IMR-90 (cell line): Measurements from ENCODE around the gene CYP4B1. TPM values are rescaled to one million over a fixed set of nuclear protein-coding genes. Genes with fewer than 3 reads are reported as not detected.
"Not testable (repeated sequence)": the region's sequence is repeated elsewhere in the genome, so short reads cannot be mapped to it uniquely, and the experiment has no call there.

Source experiments
- ATAC-seq: fragments of 200-7000 bp; cut with Tn5 transposase; 2 replicates; pipeline ENCODE4 v1.9.1; 2020; ENCODE audit warnings: low read depth, mild to moderate bottlenecking, moderate library complexity
- BruUV-seq: library from RNA; stranded (reverse); fragments of 400-500 nt; replicated peaks from 2 replicates; lab custom pipeline; 2021; lab: Mats Ljungman, UMichigan
- CTCF ChIA-PET: fragments of 300-600 bp; formaldehyde crosslinking; extraction: SDS; loops from one replicate; lab custom pipeline; 2021; ENCODE audit warnings: antibody characterized with exemption; lab: Yijun Ruan, JAX
- POLR2A ChIA-PET: fragments of 300-600 bp; sonication (Branson Sonifier 250); formaldehyde crosslinking; loops from one replicate; lab custom pipeline; 2022; ENCODE audit warnings: antibody characterized with exemption; ENCODE audit not compliant: unreplicated experiment; lab: Charles Lee
- DNase-seq: peaks from one replicate; pipeline ENCODE4 v3.0.0; 2013
- H2AFZ ChIP-seq: replicated peaks from 2 replicates; pipeline ENCODE3; 2013; ENCODE audit warnings: low read length, mild to moderate bottlenecking; ENCODE audit not compliant: poor library complexity
- H2AK5ac ChIP-seq: 2 replicates; pipeline ENCODE4 v1.6.1; 2013; ENCODE audit warnings: low read depth, low read length, inconsistent platforms
- H2AK9ac ChIP-seq: replicated peaks from 2 replicates; pipeline ENCODE3; 2013; ENCODE audit warnings: mild to moderate bottlenecking, low read depth, low read length, moderate library complexity; ENCODE audit not compliant: poor library complexity
- H2BK120ac ChIP-seq: 2 replicates; pipeline ENCODE4 v1.6.1; 2013; ENCODE audit warnings: low read depth, low read length, inconsistent platforms
- H2BK15ac ChIP-seq: 3 replicates; pipeline ENCODE4 v1.6.1; 2013; ENCODE audit warnings: low read depth, low read length, inconsistent platforms
- H2BK20ac ChIP-seq: 2 replicates; pipeline ENCODE4 v1.6.1; 2013; ENCODE audit warnings: low read depth, mild to moderate bottlenecking, inconsistent platforms, low read length, moderate library complexity
- H2BK5ac ChIP-seq: 2 replicates; pipeline ENCODE4 v1.6.1; 2013; ENCODE audit warnings: mild to moderate bottlenecking, low read depth, low read length, inconsistent platforms; ENCODE audit not compliant: poor library complexity, severe bottlenecking
- H3K14ac ChIP-seq: replicated peaks from 2 replicates; pipeline ENCODE4 v1.6.1; 2013; ENCODE audit warnings: low read depth, low read length, inconsistent platforms
- H3K18ac ChIP-seq: 2 replicates; pipeline ENCODE4 v1.6.1; 2013; ENCODE audit warnings: low read depth, low read length, control low read depth
- H3K23ac ChIP-seq: 2 replicates; pipeline ENCODE4 v1.6.1; 2013; ENCODE audit warnings: low read depth, low read length, inconsistent platforms
- H3K27ac ChIP-seq: 2 replicates; pipeline ENCODE4 v1.5.1; 2013; ENCODE audit warnings: mild to moderate bottlenecking, control low read depth, low read length; ENCODE audit not compliant: insufficient read depth
- H3K27me3 ChIP-seq: 2 replicates; pipeline ENCODE4 v1.6.1; 2013; ENCODE audit warnings: low read length; ENCODE audit not compliant: control insufficient read depth, insufficient read depth
- H3K36me3 ChIP-seq: 2 replicates; pipeline ENCODE4 v1.6.1; 2013; ENCODE audit warnings: low read length, mixed read lengths; ENCODE audit not compliant: control insufficient read depth, insufficient read depth
- H3K4ac ChIP-seq: 2 replicates; pipeline ENCODE4 v1.6.1; 2013; ENCODE audit warnings: low read depth, low read length, inconsistent platforms
- H3K4me1 ChIP-seq: 2 replicates; pipeline ENCODE4 v1.6.1; 2013; ENCODE audit warnings: low read length, mixed read lengths; ENCODE audit not compliant: control insufficient read depth, insufficient read depth
- H3K4me2 ChIP-seq: 2 replicates; pipeline ENCODE4 v1.6.1; 2013; ENCODE audit warnings: low read depth, mild to moderate bottlenecking, control low read depth, low read length, moderate library complexity
- H3K4me3 ChIP-seq: 2 replicates; pipeline ENCODE4 v1.5.1; 2013; ENCODE audit warnings: low read depth, mild to moderate bottlenecking, control low read depth, low read length, moderate library complexity; ENCODE audit not compliant: insufficient read depth
- H3K56ac ChIP-seq: 2 replicates; pipeline ENCODE4 v1.6.1; 2013; ENCODE audit warnings: low read length, inconsistent platforms; ENCODE audit not compliant: insufficient read depth; ENCODE audit errors: extremely low read depth
- H3K79me1 ChIP-seq, 2 experiments: 2 replicates each; pipeline ENCODE4 v1.6.1; 2013; ENCODE audit warnings: low read length in 2 of 2, inconsistent platforms in 1 of 2, low read depth in 1 of 2
- H3K9ac ChIP-seq: 2 replicates; pipeline ENCODE4 v1.6.1; 2013; ENCODE audit warnings: low read depth, low read length, control low read depth
- H3K9me1 ChIP-seq: 2 replicates; pipeline ENCODE4 v1.6.1; 2013; ENCODE audit warnings: low read length, inconsistent platforms; ENCODE audit not compliant: insufficient read depth
- H3K9me3 ChIP-seq: 2 replicates; pipeline ENCODE4 v1.6.1; 2013; ENCODE audit warnings: low read length; ENCODE audit not compliant: control insufficient read depth, insufficient read depth
- H4K20me1 ChIP-seq: 2 replicates; pipeline ENCODE4 v1.6.1; 2013; ENCODE audit warnings: low read length, inconsistent platforms; ENCODE audit not compliant: insufficient read depth
- H4K5ac ChIP-seq: 2 replicates; pipeline ENCODE4 v1.6.1; 2013; ENCODE audit warnings: mild to moderate bottlenecking, low read depth, low read length, control low read depth
- H4K8ac ChIP-seq, 2 experiments: 2 replicates each; pipeline ENCODE4 v1.6.1; 2013; ENCODE audit warnings: low read depth in 2 of 2, low read length in 2 of 2, control low read depth in 1 of 2, inconsistent platforms in 1 of 2
- H4K91ac ChIP-seq: 2 replicates; pipeline ENCODE4 v1.6.1; 2013; ENCODE audit warnings: low read depth, low read length, inconsistent platforms; ENCODE audit not compliant: insufficient read depth
- WGBS, 2 experiments: methylation state at CpG; one replicate each; pipeline versions ENCODE4 v1.1.5 to v1.1.7; 2013; ENCODE audit warnings: missing lambda C conversion rate in 2 of 2; ENCODE audit not compliant: insufficient read length in 1 of 2; ENCODE audit errors: extremely low coverage in 2 of 2; 5-methylcytosine and 5-hydroxymethylcytosine counted together
- dilution Hi-C: fragments of 300-500 bp; cut with HindIII; formaldehyde crosslinking; loops from one replicate; pipeline ENCODE4 v1.14.3; 2018; ENCODE audit warnings: low sequenced_read_pairs; ENCODE audit not compliant: unreplicated experiment
- in situ Hi-C: fragments of 300-500 bp; cut with MboI; formaldehyde crosslinking; loops from 3 replicates; pipeline ENCODE4 v1.14.3; 2019; ENCODE audit warnings: low sequenced_read_pairs, inconsistent platforms, mixed read lengths
- intact Hi-C: fragments of 100-400 bp; cut with micrococcal nuclease; formaldehyde crosslinking; loops from 2 replicates; pipeline ENCODE4 v1.10.0; 2022
- polyA plus RNA-seq, 3 experiments: library from polyadenylated mRNA; depleted of rRNA; stranded (reverse); fragments of >200 nt; gene quantifications; 2 replicates each; pipeline ENCODE4 v1.2.3, GENCODE V29; 2012; ENCODE audit warnings: low replicate concordance in 1 of 3
- total RNA-seq: library from RNA; depleted of rRNA; stranded (reverse); fragments of >200 nt; gene quantifications from 2 replicates; pipeline ENCODE4 v1.2.3, GENCODE V29; 2012

The CYP4B1 gene
- total and polyA plus RNA-seq, 2 of the 4 experiments (the other 2 are of a cell fraction) = not detected

DNA sequence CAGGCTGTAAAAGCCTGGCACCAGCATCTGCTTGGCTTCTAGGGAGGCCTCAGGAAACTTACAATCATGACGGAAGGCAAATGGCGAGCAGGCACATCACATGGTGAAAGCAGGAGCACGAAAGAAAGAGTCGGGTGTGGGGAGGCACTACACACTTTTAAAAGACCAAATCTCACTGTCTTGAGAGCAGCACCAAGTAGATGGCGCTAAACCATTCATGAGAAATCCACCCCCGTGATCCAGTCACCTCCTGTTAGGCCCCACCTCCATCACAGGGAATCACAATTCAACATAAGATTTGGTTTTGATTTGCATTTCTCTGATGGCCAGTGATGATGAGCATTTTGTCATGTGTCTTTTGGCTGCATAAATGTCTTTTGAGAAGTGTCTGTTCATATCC is 36.6 kb downstream of the CYP4B1 start:
- H3K79me1 ChIP-seq, H2BK120ac ChIP-seq, H2BK5ac ChIP-seq, POLR2A ChIA-PET, H3K14ac ChIP-seq, intact Hi-C loops, dilution Hi-C loops, H2AFZ ChIP-seq, H4K8ac ChIP-seq, H3K4me1 ChIP-seq, H3K4ac ChIP-seq, H3K36me3 ChIP-seq, H2BK20ac ChIP-seq, H3K27me3 ChIP-seq, DNase-seq, H3K9me3 ChIP-seq, CTCF ChIA-PET, H4K5ac ChIP-seq, H4K20me1 ChIP-seq, H3K9me1 ChIP-seq, H3K23ac ChIP-seq, H2AK5ac ChIP-seq, in situ Hi-C loops, H3K56ac ChIP-seq, H3K4me2 ChIP-seq, ATAC-seq, H2BK15ac ChIP-seq, H4K91ac ChIP-seq, H3K27ac ChIP-seq, H2AK9ac ChIP-seq, BruUV-seq, H3K9ac ChIP-seq, H3K18ac ChIP-seq, H3K4me3 ChIP-seq: not testable (repeated sequence)
- no CpG with 5 or more reads among the region's 6 CpGs for WGBS, 2 experiments

DNA sequence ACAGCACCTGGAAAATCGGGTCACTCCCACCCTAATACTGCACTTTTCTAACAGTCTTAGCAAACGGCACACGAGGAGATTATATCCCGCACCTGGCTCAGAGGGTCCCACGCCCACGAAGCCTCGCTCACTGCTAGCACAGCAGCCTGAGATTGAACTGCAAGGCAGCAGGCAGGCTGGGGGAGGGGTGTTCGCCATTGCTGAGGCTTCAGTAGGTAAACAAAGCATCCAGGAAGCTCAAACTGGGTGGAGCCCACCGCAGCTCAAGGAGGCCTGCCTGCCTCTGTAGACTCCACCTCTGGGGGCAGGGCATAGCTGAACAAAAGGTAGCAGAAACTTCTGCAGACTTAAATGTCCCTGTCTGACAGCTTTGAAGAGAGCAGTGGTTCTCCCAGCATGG is 47.5 kb downstream of the CYP4B1 start:
- H3K36me3 ChIP-seq, H2BK120ac ChIP-seq, H2BK20ac ChIP-seq, in situ Hi-C loops, H2AFZ ChIP-seq, CTCF ChIA-PET, H2BK5ac ChIP-seq, BruUV-seq, H3K9me3 ChIP-seq, dilution Hi-C loops, H3K27ac ChIP-seq, H4K20me1 ChIP-seq, H4K91ac ChIP-seq, H2AK5ac ChIP-seq, H2AK9ac ChIP-seq, H3K18ac ChIP-seq, H3K14ac ChIP-seq, H2BK15ac ChIP-seq, H3K4me2 ChIP-seq, H3K79me1 ChIP-seq, DNase-seq, H4K8ac ChIP-seq, H3K56ac ChIP-seq, intact Hi-C loops, H3K4me1 ChIP-seq, H4K5ac ChIP-seq, H3K4ac ChIP-seq, H3K4me3 ChIP-seq, H3K9ac ChIP-seq, ATAC-seq, H3K9me1 ChIP-seq, H3K27me3 ChIP-seq, H3K23ac ChIP-seq, POLR2A ChIA-PET: not testable (repeated sequence)
- WGBS, 2 experiments = no CpG with 5 or more reads among the region's 9 CpGs
